Osteocyte (in vitro differentiated cells): ENCODE data around the gene WDR90. TPM values are rescaled to one million over a fixed set of nuclear protein-coding genes. Genes with fewer than 3 reads are reported as not detected.

ENCODE experiments used
- DNase-seq: peaks from one replicate; pipeline ENCODE4 v3.0.0; 2021; ENCODE audit warnings: mixed read lengths; ENCODE audit not compliant: unreplicated experiment; ENCODE audit errors: extremely low spot score
- H3K27ac Mint-ChIP-seq: one replicate; pipeline ENCODE4 v1.8.0; 2021; ENCODE audit warnings: mild to moderate bottlenecking, mixed read lengths; ENCODE audit not compliant: unreplicated experiment
- H3K27me3 Mint-ChIP-seq: one replicate; pipeline ENCODE4 v1.8.0; 2021; ENCODE audit warnings: mixed read lengths; ENCODE audit not compliant: unreplicated experiment
- H3K36me3 Mint-ChIP-seq: one replicate; pipeline ENCODE4 v1.8.0; 2021; ENCODE audit warnings: mixed read lengths; ENCODE audit not compliant: unreplicated experiment
- H3K4me1 Mint-ChIP-seq: one replicate; pipeline ENCODE4 v1.8.0; 2021; ENCODE audit warnings: mixed read lengths; ENCODE audit not compliant: unreplicated experiment
- H3K4me3 Mint-ChIP-seq: one replicate; pipeline ENCODE4 v1.8.0; 2021; ENCODE audit warnings: mild to moderate bottlenecking, moderate library complexity, mixed read lengths; ENCODE audit not compliant: unreplicated experiment
- H3K9me3 Mint-ChIP-seq: one replicate; pipeline ENCODE4 v1.8.0; 2021; ENCODE audit warnings: mixed read lengths; ENCODE audit not compliant: unreplicated experiment
- total RNA-seq: library from RNA; stranded (reverse); gene quantifications from 2 replicates; pipeline ENCODE4 v1.2.1, GENCODE V29; 2021
- TF ChIP-seq, protein P1 (sequence below): fragments of 200-600 bp; sonication (generic); IDR thresholded peaks from 2 replicates; pipeline ENCODE4 v1.5.0; 2021; ENCODE audit warnings: antibody characterized with exemption, mild to moderate bottlenecking, moderate library complexity

The WDR90 gene
- total RNA-seq, 1 donor from 2014 or later: 38.9 TPM

DNA sequence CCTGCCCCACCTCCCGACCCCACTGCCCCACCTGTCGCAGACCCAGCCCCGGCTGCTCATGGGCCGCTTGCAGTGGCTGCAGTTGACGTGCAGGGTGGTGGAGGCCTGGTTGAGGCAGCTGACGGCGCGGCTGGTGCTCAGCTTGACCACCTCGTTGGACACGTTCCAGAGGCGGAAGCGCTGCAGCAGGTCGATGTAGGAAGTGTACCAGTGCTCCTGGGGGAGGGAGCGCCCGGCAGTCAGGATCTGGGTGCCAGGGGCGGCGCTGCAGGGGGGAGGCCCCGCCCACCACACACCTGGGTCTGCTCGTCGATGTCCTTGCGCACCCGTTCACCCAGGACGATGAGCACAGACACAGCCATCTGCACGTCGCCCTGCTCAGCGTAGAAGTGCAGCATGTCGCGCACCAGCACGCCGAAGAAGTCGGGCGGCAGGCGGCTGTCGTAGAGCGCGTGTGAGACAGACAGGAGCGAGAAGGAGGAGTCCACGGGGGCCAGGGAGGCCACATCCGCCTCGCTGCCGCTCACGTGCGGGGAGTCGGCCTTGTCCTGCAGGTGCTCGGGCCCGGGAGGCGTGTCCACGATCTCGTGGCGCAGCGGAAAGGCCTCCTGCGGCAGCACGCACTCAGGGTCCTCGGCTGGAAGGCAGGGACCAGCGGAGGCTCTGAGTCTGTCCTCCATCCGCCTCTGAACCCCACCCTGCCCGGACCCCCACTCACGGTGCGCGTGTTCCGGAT lies 36.0 kb downstream of the WDR90 start:
- Mint-ChIP-seq H3K4me1 (peaks cover 32% of the 10 kb centered on the region), H3K4me3 (no peak overlapping the region), H3K27ac (no peak overlapping the region), H3K9me3 (no peaks in the 10 kb centered on the region), H3K27me3 (no peaks in the 10 kb centered on the region), H3K36me3 (peaks cover 14% of the 10 kb centered on the region)
- DNase-seq: no peak
- TF ChIP-seq, protein P1, sequence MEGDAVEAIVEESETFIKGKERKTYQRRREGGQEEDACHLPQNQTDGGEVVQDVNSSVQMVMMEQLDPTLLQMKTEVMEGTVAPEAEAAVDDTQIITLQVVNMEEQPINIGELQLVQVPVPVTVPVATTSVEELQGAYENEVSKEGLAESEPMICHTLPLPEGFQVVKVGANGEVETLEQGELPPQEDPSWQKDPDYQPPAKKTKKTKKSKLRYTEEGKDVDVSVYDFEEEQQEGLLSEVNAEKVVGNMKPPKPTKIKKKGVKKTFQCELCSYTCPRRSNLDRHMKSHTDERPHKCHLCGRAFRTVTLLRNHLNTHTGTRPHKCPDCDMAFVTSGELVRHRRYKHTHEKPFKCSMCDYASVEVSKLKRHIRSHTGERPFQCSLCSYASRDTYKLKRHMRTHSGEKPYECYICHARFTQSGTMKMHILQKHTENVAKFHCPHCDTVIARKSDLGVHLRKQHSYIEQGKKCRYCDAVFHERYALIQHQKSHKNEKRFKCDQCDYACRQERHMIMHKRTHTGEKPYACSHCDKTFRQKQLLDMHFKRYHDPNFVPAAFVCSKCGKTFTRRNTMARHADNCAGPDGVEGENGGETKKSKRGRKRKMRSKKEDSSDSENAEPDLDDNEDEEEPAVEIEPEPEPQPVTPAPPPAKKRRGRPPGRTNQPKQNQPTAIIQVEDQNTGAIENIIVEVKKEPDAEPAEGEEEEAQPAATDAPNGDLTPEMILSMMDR: no peak

DNA sequence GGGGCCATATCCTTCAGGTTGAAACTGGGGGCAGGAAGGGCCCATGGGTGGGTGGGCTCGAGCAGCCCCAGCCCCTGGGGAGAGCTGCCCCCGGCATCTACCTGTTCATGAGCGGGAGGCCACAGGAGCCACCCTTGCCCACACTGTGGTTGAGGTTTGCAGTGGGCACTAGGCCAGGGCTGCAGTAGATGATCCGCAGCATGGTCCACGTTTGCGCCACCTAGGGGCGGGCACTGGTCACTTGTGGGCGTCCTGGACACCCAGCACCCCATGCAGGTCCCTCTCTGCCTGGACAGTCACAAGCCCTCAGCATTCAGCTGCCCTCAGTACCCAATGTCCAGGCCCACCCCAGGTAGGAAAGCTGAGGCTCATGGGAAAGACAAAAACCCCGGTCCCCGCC lies 36.8 kb downstream of the WDR90 start:
- H3K27me3 Mint-ChIP-seq: no peaks in the 10 kb centered on the region
- H3K9me3 Mint-ChIP-seq: no peaks in the 10 kb centered on the region
- H3K4me1 Mint-ChIP-seq: peaks cover 36% of the 10 kb centered on the region
- TF ChIP-seq, protein P1: peak; percentile 52
- H3K4me3 Mint-ChIP-seq: peak overlapping the region; percentile 44
- no peak for DNase-seq
- H3K36me3 Mint-ChIP-seq: peaks cover 14% of the 10 kb centered on the region
- H3K27ac Mint-ChIP-seq: peak overlapping the region; percentile 34

- Mint-ChIP-seq H3K9me3 (no peaks in the 10 kb centered on the region), H3K27ac (no peak overlapping the region), H3K27me3 (no peaks in the 10 kb centered on the region), H3K4me3 (no peak overlapping the region), H3K4me1 (peaks cover 29% of the 10 kb centered on the region), H3K36me3 (peaks cover 8% of the 10 kb centered on the region)
- TF ChIP-seq, protein P1: no peak
- no peak for DNase-seq
Measured at GRCh38 chr16:686459-687260, 37.5 kb downstream of the WDR90 start.

GRCh38 chr16:687499-687898 lies 38.3 kb downstream of the WDR90 start:
- peaks cover 5% of the 10 kb centered on the region for H3K27me3 Mint-ChIP-seq
- TF ChIP-seq, protein P1: no peak
- peaks cover 5% of the 10 kb centered on the region for H3K36me3 Mint-ChIP-seq
- no peaks in the 10 kb centered on the region for H3K9me3 Mint-ChIP-seq
- H3K27ac Mint-ChIP-seq: no peak overlapping the region
- DNase-seq: no peak
- peaks cover 25% of the 10 kb centered on the region for H3K4me1 Mint-ChIP-seq
- no peak overlapping the region for H3K4me3 Mint-ChIP-seq
